ENCODE data around the gene ELMO1.

Gene ELMO1

DNA sequence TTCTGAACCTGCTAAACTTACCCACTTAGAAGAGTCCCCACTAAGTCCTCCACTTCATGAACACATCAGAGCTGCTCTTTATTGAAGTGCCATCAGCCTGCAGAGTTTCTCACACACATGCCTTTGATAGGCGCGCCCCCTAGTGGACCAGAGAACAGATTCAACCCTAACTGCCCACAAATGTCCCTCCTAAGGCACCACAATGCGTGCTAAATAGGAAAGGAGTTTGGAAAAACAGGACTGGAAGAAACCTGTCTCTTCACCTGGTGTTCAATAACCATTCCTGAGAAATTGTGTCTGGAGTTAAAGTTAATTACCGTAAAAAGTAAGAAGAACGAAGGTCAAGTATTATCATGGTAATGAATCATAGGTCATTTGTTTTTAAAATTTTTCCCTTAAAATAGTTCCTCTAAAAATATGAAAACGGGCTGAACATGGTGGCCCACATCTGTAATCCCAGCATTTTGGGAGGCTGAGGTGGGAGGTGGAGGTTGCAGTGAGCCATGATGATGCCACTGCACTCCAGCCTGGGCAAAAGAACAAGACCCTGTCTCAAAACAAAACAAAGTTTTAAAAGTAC is 249.7 kb downstream of the ELMO1 start:
- DNase-seq = peak; percentile 74

DNA sequence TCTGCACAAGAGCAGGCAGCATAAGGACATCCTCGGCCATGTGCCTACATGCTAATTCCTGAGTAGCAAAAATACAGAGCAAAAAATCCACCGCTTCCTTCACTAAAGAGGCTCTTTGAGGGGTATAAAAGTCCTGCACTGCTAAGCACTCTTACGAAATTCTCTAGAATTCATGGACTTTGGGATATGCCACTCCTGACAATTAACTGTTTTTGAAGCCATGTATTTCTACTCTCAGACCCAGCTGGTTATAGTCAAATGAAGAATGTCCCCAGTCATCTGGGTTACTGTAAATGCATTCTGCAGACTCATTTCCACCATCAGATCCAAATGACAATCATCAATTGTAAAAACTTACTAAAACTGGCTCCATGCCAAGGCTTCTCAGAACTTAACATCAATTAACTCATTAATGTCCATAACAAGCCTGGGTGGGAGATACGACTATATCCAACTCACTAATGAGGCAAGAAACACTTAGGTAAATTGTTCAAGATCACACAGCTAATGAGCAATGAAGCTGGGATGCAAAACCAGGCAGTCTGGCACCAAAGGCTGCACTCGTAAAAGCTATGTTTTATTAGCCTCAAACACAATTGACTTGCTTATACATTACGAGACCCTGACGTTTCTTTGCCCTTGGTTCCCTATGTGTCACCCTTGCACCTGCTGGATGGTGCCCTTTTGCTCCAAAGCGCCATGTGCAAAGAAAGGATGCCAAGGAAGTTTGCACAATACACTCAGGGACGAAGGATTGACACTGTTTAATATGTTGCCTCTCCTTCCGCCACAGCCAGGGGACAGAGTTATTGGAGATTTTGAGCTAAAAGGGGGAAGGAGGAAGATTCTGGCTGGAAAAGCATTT is 250.4 kb downstream of the ELMO1 start:
- DNase-seq = no peak
- in situ Hi-C loops (cut with HindIII; ENCODE audit: low pct_ligation_motif_present, low pct_unique_long_range_greater_than_20kb, low sequenced_read_pairs) = no loop called here

More for the DNA sequence above, 249.7 kb downstream of the ELMO1 start:
- in situ Hi-C loops (cut with HindIII; ENCODE audit: low pct_ligation_motif_present, low pct_unique_long_range_greater_than_20kb, low sequenced_read_pairs) = no loop called here

DNA sequence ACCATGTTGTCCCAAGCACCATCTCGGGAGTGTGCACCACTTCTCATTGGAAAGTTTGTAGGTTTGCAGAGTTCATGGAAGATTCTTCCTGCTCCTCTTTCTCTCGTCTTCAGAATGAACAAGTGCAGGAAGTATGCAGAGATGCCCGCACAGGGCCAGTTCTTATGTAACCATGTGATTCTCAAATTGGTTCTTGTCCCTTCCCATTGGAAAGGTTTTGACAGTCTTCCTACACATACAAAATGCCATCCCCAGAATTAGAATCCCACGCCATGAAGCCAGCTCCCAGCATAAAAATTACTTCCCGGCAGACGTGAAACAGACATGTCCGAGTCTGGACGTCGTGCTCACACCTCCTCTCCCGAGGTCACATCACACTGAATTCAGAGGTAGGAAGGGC is 251.6 kb downstream of the ELMO1 start:
- in situ Hi-C loops (cut with HindIII; ENCODE audit: low pct_ligation_motif_present, low pct_unique_long_range_greater_than_20kb, low sequenced_read_pairs) = no loop called here
- no peak for DNase-seq

DNA sequence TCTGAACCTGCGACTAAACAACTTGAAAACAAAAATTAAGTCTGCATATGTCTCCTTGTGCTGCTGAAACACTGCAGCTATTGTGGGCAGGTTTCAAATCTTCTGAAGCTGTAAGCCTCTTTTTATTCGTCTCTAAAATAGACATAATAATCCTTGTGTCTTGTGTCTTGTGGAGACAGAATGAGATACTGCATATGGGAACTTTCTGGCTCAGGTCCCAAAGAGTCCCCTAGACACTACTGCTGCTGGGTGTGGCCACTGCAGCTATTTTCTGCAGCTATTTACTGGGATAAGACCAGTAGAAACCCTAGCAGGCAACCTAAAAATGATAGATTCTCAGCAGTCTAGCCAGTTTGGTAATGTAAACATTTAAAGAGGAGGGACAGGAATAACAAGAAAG is 252.0 kb downstream of the ELMO1 start:
- in situ Hi-C loops (cut with HindIII; ENCODE audit: low pct_ligation_motif_present, low pct_unique_long_range_greater_than_20kb, low sequenced_read_pairs) = no loop called here
- DNase-seq = no peak

DNA sequence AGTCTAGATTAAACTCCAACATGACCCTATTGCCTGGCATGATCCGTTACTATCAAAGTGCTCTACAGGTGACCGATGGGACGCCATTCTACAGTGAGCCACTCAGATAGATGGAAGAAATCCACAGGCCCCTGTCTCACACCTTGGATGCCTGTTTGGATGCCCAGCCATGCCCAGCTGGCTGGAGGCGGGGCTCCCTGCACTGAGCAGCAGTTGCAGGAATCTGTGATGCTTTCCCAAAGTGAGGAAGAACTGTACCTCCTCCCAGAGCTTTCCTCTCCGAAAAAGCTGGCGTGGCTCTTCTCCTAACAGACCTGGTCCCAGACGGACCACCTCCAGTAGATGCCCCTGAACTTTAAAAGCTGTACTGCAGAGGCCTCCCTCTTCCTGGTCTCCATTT is 253.3 kb downstream of the ELMO1 start:
- no peak for DNase-seq
- in situ Hi-C loops (cut with HindIII; ENCODE audit: low pct_ligation_motif_present, low pct_unique_long_range_greater_than_20kb, low sequenced_read_pairs) = no loop called here

DNA sequence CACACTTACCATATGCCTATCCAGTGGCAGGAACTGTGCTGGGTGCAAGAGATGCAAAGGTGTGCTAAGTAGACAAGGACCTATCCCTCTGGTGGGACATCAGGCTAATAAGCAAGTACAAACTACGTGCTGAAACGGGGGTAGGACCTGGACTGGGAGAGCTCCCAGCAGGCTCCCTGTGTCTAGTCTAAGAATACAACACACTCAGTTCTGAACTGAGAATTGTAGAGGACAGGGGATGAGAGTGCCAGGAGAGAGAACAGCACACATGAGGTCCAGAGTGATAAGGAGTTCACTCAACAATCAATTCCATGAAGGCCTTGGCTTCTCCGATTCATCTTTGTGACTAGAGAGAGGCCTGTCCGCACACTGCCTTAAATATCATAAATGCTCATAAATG is 253.7 kb downstream of the ELMO1 start:
- in situ Hi-C loops (cut with HindIII; ENCODE audit: low pct_ligation_motif_present, low pct_unique_long_range_greater_than_20kb, low sequenced_read_pairs) = no loop called here
- no peak for DNase-seq

DNA sequence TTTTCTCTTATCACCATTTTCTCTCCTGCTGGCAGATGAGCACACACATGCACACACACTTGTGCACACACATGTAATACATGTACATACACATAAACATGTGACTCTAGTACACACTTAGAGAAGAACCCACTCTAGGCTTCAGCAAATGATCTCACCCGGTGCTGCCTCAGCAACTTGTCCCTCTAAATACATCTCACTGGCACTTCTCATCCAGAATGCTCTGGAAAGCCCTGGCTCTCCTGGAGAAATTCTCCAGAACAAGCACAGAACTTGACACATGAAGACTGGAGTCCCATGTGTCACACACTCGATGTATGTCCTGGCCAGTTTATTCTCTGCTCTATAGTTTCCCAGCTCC is 254.9 kb downstream of the ELMO1 start:
- no peak for DNase-seq

DNA sequence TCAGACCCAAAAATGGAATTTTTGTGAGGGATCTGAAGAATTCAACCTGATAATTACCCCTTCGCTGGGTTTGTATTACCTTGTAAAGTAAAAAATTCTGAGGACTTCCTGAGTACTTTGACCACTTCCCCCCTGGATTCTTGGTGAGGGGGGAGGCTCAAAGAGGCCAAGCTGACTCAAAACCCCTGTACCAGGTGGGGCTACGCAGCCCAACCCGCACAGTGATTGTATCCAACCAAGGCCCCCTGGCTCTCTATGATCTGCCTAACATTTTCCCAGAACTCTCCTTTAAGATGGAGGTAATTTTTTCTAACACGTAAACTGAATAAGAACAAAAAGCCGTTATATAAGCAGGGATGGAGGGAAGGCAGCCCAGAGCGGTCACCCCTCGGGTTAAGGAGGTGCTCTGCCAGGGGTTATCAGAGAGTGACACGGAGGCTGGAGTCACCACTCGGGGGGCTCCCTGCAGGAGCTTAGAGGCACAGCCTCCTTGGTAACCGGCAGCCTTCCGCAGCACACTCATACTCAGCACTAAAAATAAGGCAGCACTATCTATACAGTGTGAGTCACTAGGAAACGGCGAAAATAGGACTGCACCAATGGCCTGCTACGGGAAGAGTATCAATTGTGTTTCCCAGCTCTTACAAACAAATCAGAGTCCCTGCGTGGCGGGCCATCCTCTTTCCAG is 255.4 kb downstream of the ELMO1 start:
- no peak for DNase-seq

More for the DNA sequence above, 254.9 kb downstream of the ELMO1 start:
- in situ Hi-C loops (cut with HindIII; ENCODE audit: low pct_ligation_motif_present, low pct_unique_long_range_greater_than_20kb, low sequenced_read_pairs) = no loop called here

DNA sequence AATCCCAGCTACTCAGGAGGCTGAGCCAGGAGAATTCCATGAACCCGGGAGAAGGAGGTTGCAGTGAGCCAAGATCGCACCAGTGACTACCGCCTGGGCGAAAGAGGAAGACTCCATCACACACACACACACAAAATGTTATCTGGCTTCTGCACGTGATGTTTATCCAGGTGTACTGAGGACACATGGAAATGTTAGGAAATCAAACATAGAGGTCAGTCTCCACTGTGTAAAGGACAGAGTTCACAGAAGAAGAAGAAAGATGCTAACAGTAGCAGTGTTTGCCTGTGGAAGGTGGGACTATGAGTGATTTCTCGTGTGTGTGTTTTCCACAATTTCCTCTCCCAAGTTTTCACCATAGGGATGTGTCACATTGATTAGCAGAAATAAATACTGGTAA is 256.9 kb downstream of the ELMO1 start:
- DNase-seq = no peak
- in situ Hi-C loops (cut with HindIII; ENCODE audit: low pct_ligation_motif_present, low pct_unique_long_range_greater_than_20kb, low sequenced_read_pairs) = no loop called here

More for the DNA sequence above, 255.4 kb downstream of the ELMO1 start:
- in situ Hi-C loops (cut with HindIII; ENCODE audit: low pct_ligation_motif_present, low pct_unique_long_range_greater_than_20kb, low sequenced_read_pairs) = no loop called here

DNA sequence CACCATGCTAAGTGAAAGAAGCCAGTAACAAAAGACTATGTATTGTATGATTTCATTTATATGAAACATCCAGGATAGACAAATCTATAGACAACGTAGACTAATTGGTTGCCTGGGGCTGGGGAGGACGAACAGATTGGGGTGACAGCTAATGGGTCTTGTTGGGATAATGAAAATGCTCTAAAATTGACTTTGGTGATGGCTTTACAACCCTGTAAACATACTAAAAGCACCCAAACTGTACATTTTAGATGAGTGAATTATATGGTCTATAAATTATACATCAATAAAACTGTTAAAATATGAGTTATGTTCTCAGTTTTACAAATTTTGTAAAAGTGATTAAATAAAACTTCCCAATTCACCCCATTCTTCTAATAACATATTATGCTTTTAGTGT is 261.5 kb downstream of the ELMO1 start:
- in situ Hi-C loops (cut with HindIII; ENCODE audit: low pct_ligation_motif_present, low pct_unique_long_range_greater_than_20kb, low sequenced_read_pairs) = no loop called here

DNA sequence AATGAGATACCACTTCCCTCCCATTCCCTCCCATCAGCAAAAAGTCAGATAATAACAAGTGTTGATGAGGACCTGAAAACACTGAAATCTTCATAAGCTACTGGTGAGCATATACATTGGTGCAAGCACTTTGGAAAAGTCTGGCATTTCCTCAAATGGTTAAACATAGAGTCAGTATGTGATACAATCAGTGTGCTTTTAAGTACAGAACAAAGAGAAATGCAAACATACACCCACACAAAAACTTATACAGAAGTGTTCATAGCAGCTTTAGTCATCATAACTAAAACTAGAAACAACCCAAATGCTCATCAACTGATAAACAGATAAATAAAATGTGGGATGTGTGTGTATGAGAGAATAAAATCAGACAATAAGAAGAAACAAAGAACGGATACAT is 261.9 kb downstream of the ELMO1 start:
- no peak for DNase-seq
- in situ Hi-C loops (cut with HindIII; ENCODE audit: low pct_ligation_motif_present, low pct_unique_long_range_greater_than_20kb, low sequenced_read_pairs) = no loop called here

More for the DNA sequence above, 261.5 kb downstream of the ELMO1 start:
- no peak for DNase-seq

DNA sequence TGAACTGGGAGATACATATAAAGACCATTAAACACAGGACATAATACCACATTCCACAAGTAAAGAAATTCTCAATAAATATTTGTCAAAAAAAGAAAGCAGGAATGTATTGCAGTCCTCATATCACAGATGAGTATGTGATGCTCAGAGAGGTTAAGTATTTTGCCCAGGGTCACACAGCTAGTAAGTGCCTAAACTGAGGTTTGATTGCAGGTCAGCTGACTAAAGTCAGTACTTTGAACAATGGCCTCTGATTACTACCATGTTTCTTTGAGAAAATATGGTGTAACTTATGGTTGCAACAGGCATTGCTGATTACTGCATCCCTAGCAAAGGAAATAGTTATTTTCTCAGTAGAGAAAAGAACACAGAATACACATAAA is 267.1 kb downstream of the ELMO1 start:
- in situ Hi-C loops (cut with HindIII; ENCODE audit: low pct_ligation_motif_present, low pct_unique_long_range_greater_than_20kb, low sequenced_read_pairs) = no loop called here

DNA sequence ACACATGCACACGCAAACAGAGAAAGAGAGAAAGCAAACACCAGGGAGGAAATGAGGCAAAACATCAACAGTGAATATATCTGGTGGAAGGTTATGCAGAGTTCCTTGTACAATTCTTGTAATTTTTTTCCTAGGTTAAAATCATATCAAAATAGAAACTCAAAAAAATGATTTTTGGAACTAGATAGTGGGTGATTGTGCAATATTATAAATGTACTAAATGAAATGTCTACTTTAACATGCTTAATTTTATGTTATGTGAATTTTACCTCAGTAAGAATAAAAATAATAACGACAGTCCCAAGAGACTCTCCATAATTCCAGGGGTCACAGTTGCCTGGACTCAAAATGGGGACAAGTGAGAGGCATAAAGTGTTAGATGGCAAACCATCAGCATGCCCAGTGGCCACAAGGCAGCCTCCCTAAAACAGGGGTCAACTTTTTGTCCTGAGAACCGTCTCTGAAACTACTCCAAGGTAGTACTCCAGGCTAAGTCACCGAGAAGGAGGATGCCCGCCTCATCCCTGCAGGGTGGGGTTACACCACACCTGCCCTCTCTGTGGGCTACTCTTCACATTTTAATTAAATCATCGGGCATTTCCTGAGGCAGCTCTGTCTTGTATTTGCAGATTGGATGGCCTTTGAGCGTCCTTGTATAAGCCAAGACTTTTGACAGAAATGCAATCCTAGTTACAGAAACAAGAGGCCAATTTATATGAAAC is 267.7 kb downstream of the ELMO1 start:
- DNase-seq = no peak
- in situ Hi-C loops (cut with HindIII; ENCODE audit: low pct_ligation_motif_present, low pct_unique_long_range_greater_than_20kb, low sequenced_read_pairs) = no loop called here

More for the DNA sequence above, 267.1 kb downstream of the ELMO1 start:
- DNase-seq = no peak

DNA sequence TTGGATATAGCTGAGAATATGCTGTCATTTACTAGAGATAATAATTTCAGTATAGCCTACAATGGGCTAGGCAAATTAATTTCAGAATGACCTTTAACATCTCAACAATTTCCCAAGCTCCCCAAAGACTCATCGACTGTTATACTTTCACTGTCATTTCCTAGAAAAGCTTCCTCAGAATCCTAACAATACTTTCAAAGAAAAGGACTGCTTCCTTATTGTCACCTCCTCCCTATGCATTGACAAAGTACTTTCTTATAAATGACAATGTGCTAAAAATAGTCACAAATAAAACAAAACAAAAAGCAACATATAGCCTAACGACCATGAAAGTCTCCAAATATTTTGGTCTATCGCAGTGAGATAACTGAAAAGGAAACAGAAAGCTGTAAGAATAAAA is 272.6 kb downstream of the ELMO1 start:
- DNase-seq = no peak
- in situ Hi-C loops (cut with HindIII; ENCODE audit: low pct_ligation_motif_present, low pct_unique_long_range_greater_than_20kb, low sequenced_read_pairs) = no loop called here

DNA sequence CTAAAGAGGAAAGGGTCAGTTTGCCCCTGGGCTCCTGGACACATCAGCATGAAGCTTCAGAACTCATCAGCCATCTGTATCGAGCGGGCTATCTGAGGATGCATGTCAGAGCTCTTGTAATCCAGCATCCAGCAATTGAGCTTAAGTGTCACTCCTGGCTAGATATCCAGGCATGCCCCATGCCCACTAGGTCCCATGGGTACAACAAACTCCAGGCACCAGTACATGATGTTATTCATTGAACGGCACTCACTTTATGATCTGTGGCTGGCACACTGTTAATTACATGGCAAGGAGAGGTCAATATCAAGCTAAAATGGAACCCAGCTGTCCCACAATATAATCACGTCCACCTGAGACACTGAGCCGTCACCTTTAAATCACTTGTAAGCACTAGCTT is 274.2 kb downstream of the ELMO1 start:
- no peak for DNase-seq
- in situ Hi-C loops (cut with HindIII; ENCODE audit: low pct_ligation_motif_present, low pct_unique_long_range_greater_than_20kb, low sequenced_read_pairs) = loop anchor here (25.0 kb wide), 1 partner anchor 187 kb away; no protein-coding TSS in a partner anchor

DNA sequence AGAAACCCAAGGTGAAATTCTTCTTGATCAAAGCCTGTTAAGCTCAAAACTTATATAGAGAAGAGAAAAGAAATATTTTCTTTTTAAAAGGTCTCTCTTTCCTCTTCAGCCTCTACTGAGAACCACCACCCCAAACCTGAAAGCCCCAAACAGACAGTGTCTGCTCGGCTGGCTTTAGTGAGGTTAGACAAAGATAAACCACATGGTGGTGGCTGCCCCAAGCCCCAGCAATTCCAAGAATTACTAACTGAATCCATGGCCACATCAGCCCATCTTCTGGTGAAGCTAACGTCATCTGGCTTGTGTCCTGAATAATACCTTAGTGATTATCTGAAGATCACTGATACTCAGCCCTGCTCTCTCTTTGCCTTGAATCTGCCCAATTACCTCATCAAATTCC is 275.0 kb downstream of the ELMO1 start:
- no peak for DNase-seq
- in situ Hi-C loops (cut with HindIII; ENCODE audit: low pct_ligation_motif_present, low pct_unique_long_range_greater_than_20kb, low sequenced_read_pairs) = loop anchor here (25.0 kb wide), 1 partner anchor 186 kb away; no protein-coding TSS in a partner anchor

DNA sequence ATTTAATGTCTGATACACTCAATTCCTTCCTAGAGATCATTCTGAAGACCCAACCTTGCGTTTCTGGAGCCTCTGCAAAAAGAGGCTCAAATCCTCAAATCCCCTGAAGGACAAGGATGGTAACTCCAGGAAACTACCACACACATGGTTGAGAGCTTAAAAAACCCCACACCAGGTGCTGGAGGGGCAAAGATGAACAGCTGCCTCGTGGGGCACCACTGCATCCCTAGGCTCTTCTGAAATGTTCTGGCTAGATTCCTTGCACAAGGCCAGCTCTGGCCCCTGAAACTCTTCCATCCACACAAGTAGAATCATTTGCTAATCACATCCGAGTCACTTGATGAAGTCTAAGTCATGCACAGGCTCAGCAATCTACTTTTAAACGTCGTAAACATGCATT is 286.6 kb downstream of the ELMO1 start:
- in situ Hi-C loops (cut with HindIII; ENCODE audit: low pct_ligation_motif_present, low pct_unique_long_range_greater_than_20kb, low sequenced_read_pairs) = loop anchor here (25.0 kb wide), 1 partner anchor 175 kb away; no protein-coding TSS in a partner anchor
- DNase-seq = no peak

DNA sequence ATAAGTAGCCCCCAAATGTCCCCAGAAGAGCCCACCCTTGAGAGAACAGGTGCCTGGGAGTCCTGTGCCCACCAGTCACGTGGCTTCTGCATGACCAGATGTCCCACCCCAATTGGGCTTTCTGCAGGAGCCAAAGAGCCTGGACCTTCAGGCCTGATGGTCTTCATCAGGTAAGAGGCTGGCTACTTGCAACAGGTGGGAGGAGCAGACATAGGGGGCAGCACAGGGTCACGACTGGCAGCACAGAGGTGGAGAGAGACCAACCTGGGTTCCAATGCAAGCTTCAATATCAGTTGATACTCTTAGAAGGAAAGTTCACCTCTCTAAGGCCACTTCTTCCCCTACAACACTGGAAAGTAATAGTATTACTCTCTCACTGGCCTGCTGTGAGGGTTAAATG is 288.0 kb downstream of the ELMO1 start:
- in situ Hi-C loops (cut with HindIII; ENCODE audit: low pct_ligation_motif_present, low pct_unique_long_range_greater_than_20kb, low sequenced_read_pairs) = loop anchor here (25.0 kb wide), 1 partner anchor 173 kb away; no protein-coding TSS in a partner anchor
- DNase-seq = no peak

DNA sequence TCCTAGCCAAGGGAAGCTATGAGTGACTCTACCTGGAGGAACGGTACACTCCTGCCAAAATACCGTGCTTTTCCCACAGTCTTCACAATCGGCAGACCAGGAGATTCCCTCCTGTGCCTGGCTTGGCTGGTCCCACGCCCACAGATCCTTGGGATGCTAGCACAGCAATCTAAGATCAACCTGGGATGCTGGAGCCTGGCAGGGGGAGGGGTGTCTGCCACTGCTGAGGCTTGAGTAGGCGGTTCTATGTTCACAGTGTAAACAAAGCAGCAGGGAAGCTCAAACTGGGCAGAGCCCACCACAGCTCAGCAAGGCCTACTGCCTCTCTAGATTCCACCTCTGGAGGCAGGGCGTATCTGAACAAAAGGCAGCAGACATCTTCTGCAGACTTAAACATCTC is 295.3 kb downstream of the ELMO1 start:
- DNase-seq = no peak
- in situ Hi-C loops (cut with HindIII; ENCODE audit: low pct_ligation_motif_present, low pct_unique_long_range_greater_than_20kb, low sequenced_read_pairs) = loop anchor here (25.0 kb wide), 1 partner anchor 166 kb away; no protein-coding TSS in a partner anchor

All from ACHN (cell line).